HK-2 (cell line): ENCODE results near the gene CILP2.

ENCODE experiments used
- DNase-seq: peaks from one replicate; pipeline ENCODE4 v3.0.0-alpha.2; 2018; ENCODE audit not compliant: unreplicated experiment

CILP2 gene

DNA sequence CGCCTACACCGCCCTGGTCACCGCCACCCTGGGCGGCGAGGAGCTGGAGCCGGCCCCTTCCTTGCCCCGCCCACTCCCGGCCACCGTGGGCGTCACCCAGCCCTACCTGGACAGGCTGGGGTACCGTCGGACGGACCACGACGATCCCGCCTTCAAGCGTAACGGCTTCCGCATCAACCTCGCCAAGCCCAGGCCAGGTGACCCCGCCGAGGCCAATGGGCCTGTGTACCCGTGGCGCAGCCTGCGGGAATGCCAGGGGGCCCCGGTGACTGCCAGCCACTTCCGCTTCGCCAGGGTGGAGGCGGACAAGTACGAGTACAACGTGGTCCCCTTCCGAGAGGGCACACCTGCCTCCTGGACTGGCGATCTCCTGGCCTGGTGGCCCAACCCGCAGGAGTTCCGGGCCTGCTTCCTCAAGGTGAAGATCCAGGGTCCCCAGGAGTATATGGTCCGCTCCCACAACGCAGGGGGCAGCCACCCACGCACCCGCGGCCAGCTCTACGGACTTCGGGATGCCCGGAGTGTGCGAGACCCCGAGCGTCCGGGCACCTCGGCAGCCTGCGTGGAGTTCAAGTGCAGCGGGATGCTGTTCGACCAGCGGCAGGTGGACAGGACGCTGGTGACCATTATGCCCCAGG lies 7.0 kb downstream of the CILP2 start:
- DNase-seq, result no peak

GRCh38 chr19:19545707-19546106 lies 7.6 kb downstream of the CILP2 start:
- DNase-seq, result no peak

DNA sequence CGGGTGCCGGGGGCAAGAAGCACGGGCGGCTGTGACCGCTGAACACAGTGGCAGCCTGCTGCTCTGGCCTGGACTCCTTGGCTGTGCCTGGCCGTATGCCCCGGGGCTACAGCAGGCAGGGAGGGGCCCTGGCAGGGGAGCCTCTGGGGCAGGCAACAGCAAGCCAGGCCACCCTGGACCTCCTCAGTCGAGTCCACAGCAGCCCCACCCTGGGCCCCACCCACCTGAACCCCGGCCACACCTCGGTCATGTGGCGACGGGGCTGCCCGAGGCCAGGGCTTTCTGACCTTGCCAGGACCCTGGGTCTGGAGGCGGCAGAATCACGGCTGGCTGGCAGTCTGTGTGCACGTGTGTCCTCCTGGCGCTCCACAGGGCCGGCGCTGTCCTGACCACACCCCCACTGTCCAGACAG lies 8.7 kb downstream of the CILP2 start:
- DNase-seq, result no peak

DNA sequence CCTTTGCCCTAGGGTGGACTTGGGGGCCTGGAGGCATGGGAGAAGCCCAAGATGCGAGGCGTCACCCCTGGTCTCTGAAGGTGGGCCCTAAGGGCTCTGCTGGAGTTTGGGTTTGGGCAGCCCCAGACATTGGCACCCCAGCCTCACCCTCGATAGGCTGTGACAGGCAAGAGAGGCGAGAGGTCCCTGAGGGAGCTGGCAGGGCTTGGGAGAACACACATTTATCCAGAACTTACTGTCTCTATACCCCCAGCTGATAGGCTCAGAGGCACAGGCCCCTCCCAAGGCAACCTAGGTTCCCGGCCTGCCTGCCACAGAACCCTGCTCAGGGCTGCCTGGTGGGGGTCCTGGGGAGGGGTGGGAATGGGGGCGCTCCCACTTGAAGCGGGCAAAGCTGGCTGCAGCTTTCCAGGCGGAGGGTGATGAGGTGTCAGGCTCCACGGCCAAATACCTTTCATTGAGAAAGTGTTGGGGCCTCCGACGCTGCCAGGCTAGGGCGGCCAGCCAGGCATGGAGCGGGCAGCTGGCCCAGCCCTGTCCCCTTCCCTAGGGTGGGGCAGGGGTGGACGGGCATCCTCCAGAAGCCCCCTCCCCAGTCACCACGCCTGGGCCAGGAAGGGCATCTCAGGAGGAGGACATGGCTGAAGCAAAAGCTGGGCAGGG lies 9.7 kb downstream of the CILP2 start:
- no peak for DNase-seq

DNA sequence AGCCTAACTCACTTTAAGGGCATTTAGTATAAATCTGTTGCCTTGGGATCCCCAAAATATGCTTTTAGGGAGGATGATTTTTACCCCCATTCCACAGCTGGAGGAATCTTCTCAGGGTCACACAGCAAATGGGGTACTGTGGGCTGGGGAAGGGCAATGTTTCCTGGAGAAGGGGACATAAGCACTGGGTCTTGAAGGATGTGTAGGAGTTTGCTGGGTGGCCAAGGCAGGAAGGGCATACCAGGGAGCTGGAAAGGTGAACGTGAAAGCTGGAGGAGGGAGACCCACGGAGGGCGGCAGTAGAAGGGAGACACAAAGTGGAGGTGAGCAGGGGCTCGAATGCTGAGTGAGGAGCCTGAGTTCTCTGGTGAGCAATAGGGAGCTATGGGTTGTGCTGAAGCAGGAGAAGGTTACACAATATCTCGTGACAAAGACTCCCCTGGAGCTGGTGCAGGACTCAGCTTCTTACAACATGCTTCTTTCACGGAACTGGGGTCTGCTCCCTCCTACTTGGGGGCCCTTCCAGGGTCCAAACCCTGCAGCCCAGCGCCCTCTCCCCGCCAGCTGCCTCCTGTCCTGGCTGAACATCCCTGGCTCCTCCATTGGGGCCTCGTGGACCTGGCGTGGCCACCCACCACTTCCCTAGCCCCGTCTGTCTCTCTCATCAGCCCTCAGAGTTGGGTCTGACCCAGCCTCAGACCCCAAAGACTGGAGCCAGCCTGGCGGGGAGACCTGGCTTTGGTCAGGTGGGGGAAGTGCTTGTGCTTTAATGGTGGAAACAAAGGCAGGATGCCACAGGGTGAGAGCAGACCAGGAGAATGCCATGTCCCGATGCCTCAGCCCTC lies 11.1 kb downstream of the CILP2 start:
- DNase-seq, result no peak

GRCh38 chr19:19549804-19550464 lies 11.9 kb downstream of the CILP2 start:
- no peak for DNase-seq

GRCh38 chr19:19550485-19550929 lies 12.4 kb downstream of the CILP2 start:
- peak; percentile 56 for DNase-seq

DNA sequence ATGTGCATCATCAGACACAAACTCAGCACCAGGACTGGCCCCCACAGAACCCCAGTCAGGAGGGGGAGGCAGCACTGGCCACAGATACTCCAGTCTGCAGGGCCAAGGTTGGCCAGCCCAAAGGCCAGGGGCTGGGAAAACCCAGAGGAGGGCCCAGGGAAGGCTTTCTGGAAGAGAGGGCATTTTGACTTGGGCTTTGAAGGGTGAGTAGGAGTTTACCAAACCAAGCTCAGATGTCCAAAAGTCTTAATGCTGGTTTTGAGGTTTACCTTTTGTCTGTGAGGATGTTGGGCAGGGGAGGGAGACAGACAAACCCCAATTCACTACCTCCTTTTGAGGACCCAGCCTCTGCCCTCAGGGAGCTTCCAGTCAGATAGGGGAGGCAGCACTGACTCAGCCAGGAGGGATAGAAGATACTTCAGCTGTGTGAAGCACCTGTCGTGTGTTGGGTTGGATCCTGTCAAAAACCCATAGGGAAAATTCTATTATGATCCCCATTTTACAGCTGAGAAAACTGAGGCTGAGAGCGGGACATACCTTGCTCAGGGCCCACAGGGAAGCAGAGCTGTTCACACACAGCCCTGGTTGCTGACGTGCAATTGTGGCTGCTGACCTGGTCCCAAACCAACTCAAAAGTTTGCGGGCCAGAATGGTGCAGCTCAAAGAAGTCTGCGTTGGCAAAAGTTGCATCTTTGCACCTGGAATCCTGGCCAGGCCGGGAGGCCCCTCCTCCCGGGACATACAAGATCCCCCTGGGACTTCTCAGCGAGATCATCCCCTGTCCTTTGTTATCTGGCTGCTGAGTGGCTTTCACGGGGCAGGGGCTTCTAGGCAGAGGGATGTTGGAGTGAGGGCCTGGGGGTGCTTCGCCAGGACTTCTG lies 13.1 kb downstream of the CILP2 start:
- DNase-seq, result no peak

DNA sequence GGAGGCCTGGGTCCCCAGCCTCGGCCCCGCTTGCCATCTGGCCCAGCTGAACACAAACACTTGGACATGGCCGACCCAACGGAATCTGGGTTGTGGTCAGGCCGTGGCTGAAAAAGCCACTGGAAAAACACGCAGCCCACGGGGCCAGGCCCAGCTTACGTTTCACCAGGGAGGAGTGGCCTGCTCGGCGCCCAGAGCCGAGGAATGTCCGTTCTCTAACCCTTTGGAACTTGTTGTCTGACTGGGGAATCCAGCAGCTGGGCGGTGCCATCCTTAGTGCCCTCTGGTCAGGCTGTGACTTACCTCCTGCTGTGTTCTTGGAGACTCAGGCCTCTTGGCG lies 13.8 kb downstream of the CILP2 start:
- no peak for DNase-seq

- no peak for DNase-seq
Observed at GRCh38 chr19:19552798-19553197, 14.7 kb downstream of the CILP2 start.

DNA sequence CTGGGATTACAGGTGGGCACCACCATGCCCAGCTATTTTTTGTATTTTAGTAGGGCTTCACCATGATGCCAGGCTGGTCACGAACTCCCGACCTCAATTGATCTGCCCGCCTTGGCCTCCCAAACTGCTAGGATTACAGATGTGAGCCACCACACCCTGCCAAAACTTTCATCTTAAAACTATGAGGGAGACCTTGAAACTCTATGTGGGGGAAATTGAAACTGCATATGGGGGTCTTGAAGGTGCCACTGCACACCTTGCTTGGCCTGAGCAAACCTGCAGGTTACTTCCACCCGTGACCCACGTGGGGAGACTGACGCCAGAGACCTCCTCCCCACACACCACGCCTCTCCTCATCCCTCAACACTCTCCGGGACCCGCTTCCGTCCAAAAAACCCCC lies 15.6 kb downstream of the CILP2 start:
- DNase-seq, result no peak

DNA sequence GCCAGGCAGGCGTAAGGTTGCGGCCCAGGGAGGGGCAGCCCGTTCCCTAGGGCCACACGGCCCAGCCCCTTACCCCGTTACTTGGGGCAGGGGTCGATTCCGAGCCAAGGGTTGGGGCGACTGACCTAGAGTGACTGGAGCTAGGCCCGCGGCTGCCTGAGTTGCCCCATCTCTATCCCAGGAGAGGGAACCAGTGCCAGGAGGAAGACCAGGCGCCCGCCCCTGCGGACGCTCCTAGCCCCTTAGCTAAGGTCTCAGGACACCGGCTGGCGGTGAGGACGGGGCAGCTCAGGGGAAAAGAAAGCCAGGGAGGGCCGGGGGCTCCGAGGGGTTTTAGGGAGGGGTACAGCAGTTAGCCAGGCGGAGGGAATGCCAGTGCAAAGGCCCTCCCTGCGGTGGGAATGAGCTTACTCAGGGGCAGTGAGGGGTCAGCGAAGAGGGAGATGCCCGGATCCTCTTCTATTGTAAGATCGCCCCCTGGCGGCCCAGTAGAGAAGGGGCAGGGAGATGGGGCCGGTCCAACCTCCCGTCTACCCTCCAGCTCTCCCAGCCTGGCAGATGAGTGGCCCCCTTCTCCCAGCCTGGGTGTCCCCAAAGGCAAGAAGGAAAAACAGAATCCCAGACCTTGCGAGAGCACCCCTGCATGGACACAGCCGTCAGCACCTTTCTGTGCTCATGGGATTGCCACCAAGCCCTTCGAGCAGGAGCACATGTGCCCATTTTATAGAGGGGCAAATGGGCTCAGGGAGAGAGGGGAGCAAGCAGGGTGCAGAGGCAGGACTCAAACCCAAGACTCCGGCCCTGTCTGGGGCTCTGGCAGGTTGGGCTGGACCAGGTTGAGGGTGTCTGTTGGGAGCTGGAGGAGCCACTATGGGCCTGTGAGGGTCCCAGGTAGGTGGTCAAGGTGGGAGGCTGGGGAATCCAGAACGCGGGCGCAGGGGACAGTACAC lies 16.3 kb downstream of the CILP2 start:
- peak; percentile 63 for DNase-seq

GRCh38 chr19:19558055-19558454 lies 20.0 kb downstream of the CILP2 start:
- no peak for DNase-seq

DNA sequence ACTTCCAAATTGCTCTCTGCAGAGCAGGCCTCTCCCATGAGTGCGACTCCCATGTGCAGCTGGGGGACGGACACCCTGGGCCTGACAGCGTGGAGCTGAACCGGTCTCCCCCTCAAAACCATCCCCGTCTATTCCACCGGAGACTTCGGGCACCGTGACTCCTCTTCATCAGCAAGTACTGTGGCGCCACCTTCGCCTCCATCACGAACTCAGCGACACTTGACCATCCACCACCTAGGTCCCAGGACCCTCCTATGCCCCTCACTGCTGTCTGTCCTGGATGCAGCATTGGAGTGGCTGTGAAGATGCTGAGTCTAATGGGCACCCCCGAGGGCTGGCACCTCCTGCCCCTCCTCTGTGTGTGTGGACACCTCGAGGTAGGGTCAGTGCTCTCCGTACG lies 20.6 kb downstream of the CILP2 start:
- no peak for DNase-seq

- no peak for DNase-seq
Observed at GRCh38 chr19:19559931-19560330, 21.9 kb downstream of the CILP2 start.

- DNase-seq, result no peak
Observed at GRCh38 chr19:19561946-19562664, 24.0 kb downstream of the CILP2 start.

DNA sequence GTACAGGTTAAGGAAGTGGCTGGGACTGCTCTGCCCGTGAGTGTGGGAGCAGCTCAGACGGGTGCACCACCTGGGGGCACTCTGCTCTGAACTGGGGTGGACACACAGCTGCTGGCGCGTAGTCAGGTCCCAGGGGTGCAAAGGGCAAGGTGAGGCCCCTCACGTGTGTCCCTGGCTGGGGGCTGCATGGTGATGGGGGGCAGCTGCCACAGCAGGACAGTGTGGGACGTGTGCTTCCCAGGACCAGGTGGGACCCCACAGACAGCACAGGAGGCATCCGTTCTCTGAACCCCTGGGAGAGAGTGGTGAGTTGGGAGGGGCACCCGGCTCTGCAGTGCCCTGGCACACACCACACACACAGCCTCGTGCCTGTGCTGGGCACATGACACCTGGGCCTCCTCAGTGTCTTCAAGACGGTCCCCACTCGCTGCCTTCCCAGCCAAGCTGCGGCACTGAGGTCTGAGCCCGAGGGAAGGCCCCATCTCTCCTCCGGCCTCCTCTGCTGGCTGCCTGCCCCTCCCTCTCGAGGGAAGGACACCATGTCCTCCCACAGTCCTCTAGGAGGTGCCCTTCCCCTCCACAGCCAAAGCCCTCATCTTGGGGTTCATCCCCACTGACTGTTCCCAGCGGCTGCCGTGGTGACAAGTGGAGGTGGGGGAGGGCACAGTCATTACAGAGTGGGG lies 24.7 kb downstream of the CILP2 start:
- no peak for DNase-seq

DNA sequence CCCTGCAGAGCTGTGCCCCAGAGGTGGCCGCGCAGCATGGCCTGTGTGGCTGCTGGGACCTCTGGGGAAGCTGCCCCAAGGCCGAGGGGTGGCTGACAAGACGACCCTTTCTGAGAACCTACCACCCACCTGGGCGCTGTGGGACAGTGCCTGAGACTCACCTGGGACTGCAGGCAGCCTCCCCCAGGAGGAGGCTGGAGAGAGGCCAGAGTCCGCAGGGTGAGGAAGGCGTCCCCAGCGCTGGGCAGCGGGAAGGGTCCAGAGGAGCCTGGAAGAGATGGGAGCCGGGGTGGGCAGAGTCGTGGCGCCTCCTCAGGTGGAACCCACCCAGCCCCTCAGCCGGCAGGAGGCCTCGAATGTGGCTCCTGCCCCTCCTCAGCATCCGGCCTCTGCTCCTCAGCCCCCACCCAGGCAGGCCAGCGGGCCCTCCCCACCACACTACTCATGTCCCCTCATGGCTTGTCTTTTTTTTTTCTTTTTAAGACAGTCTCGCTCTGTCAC lies 25.3 kb downstream of the CILP2 start:
- DNase-seq, result no peak

DNA sequence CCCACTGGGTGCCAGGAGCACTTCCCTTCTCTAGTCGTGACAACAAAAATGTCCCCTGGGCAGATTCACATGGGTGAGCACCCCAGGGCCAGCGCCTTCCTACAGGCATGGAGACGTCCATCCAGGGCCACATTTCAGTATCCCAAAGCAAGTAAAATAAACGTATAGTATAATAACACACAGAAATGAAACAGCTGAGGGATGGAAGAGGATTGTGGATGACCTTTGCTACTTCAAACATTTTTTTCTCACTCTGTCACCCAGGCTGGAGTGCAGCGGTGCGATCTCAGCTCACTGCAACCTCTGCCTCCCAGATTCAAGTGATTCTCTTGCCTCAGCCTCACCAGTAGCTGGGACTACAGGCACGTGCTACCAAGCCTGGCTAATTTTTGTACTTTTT lies 28.2 kb downstream of the CILP2 start:
- DNase-seq, result no peak
